GM19099 (cell line): ENCODE measurements around the gene TLE1.

Source experiments
- POLR2A ChIP-seq: IDR thresholded peaks from 3 replicates; pipeline ENCODE4 v1.6.1; 2011; ENCODE audit warnings: low read depth; ENCODE audit not compliant: insufficient read length; ENCODE audit errors: extremely low read depth

Gene TLE1

GRCh38 chr9:81636255-81636599, 53.1 kb downstream of the TLE1 start:
- TF ChIP-seq POLR2A = no peak

GRCh38 chr9:81635521-81636254, 53.7 kb downstream of the TLE1 start:
- TF ChIP-seq POLR2A = no peak

GRCh38 chr9:81634915-81635516, 54.3 kb downstream of the TLE1 start:
- no peak for TF ChIP-seq POLR2A

GRCh38 chr9:81633952-81634854, 55.1 kb downstream of the TLE1 start:
- no peak for TF ChIP-seq POLR2A

- TF ChIP-seq POLR2A = no peak
These were observed 56.7 kb downstream of the TLE1 start for GRCh38 chr9:81632599-81632998.

GRCh38 chr9:81631218-81631745, 58.1 kb downstream of the TLE1 start:
- TF ChIP-seq POLR2A = no peak

- TF ChIP-seq POLR2A = no peak
These were observed 59.9 kb downstream of the TLE1 start for GRCh38 chr9:81629440-81629839.

- TF ChIP-seq POLR2A = no peak
These were observed 60.5 kb downstream of the TLE1 start for GRCh38 chr9:81628897-81629296.

- TF ChIP-seq POLR2A = no peak
These were observed 61.9 kb downstream of the TLE1 start for GRCh38 chr9:81627481-81627880.

GRCh38 chr9:81626511-81626910, 62.8 kb downstream of the TLE1 start:
- no peak for TF ChIP-seq POLR2A

GRCh38 chr9:81625969-81626368, 63.4 kb downstream of the TLE1 start:
- no peak for TF ChIP-seq POLR2A

- TF ChIP-seq POLR2A = no peak
These were observed 65.6 kb downstream of the TLE1 start for GRCh38 chr9:81623778-81624177.

- TF ChIP-seq POLR2A = no peak
These were observed 66.7 kb downstream of the TLE1 start for GRCh38 chr9:81622471-81623255.

- no peak for TF ChIP-seq POLR2A
These were observed 67.5 kb downstream of the TLE1 start for GRCh38 chr9:81621785-81622259.

- no peak for TF ChIP-seq POLR2A
These were observed 68.2 kb downstream of the TLE1 start for GRCh38 chr9:81621118-81621517.

GRCh38 chr9:81620002-81620390, 69.4 kb downstream of the TLE1 start:
- no peak for TF ChIP-seq POLR2A
